GM21723 (cell line): ENCODE measurements around the gene MAN2A2.
A peak's percentile ranks its signal among the peaks of the same experiment; 100 is the strongest.
"Not testable (repeated sequence)": the region's sequence is repeated elsewhere in the genome, so short reads cannot be mapped to it uniquely, and the experiment has no call there.

Experiments used
- ATAC-seq: cut with Tn5 transposase; IDR thresholded peaks from one replicate; pipeline ENCODE4 v1.9.1; 2021; ENCODE audit warnings: mild to moderate bottlenecking, moderate library complexity; ENCODE audit not compliant: unreplicated experiment

Gene MAN2A2

DNA sequence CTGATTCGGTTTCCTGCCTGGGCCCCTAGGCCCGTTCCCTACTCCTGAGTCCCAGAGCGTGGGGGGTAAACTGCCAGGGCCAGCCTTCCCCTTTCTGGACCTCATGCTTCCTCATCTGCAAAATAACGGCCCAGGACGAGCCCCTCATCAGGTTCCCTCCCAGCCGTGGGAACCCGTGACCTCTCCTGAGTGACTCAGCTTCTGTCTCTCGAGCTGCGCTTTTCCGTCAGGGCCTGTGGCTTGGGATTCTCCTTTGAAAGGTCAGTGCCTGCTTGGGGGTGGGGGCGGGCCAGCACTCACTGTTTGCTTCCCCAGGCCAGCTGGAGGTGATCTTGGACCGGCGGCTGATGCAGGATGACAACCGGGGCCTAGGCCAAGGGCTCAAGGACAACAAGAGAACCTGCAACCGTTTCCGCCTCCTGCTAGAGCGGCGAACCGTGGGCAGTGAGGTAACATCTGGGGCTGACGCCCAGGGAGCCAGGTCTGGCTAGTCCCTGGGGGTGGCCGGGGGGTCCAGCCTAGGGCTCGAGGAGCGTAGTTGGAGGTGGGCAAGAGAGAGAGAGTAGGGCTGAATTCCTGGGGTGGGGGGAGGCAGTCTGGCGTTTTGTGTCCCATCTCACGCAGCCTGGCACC lies 12.8 kb downstream of the MAN2A2 start:
- ATAC-seq = no peak

DNA sequence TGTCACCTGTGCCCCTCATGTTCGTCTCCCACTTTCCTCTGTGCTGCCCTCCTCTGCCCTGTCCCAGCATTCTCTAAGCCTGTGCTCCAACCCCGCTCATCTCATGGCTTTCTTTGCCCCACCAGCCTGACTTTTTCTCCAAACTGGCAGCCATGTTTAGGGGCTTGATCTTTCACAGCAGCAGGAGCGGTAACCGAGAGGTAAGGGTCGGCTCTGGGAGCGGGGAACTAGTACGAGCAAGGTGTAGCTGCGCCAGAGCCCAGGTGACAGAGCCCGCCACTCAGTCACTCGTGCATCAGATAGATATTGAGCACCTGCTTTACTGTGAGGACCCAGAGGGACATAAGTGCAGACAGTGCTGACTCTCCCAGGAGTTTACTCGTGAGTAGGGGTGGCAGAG lies 13.4 kb downstream of the MAN2A2 start:
- ATAC-seq = no peak

DNA sequence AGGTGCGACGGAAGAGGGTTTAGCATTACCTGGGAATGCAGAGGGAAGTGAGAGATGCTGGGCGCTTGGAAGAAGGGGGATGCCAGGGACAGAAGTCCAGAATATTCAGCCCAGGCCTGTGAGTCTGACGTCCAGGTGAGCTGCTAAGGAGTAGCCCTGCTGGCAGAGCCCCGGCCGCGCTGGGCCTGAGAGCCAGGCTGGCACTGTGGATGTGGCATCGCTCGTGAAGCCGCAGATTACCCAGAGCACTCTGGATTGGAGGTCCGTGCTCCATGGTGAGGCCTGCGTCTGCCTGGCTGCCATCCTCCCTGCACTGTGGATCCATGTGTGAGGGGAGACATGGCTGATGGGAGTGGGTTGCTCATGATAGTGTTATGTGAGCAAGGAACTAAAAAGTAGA lies 14.5 kb downstream of the MAN2A2 start:
- ATAC-seq = no peak

DNA sequence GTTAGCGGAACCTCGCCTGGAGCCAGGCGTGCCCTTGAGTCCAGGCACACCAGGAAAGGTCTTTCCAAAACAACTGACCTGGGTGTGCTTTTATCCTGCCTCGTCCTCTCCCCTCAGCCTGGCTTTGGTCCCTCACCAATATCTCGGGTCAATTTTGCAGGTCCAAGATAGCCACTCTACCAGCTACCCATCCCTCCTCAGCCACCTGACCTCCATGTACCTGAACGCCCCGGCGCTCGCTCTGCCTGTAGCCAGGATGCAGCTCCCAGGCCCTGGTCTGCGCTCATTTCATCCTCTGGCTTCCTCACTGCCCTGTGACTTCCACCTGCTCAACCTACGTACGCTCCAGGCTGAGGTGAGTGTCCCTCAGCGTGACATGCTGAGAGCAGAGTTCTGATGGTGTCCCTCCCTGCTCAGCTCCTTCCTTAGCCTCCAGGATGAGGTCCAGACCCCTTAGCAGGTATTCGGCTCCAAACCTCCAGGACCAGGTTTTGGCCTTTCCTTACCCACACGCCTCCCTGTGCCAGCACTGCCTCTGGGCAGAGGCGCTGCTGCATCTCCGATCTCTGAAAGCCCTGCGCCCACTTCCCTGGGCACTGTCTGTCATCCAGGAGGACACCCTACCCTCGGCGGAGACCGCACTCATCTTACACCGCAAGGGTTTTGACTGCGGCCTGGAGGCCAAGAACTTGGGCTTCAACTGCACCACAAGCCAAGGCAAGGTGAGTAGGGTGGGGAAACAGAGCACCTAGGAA lies 15.1 kb downstream of the MAN2A2 start:
- ATAC-seq = no peak

DNA sequence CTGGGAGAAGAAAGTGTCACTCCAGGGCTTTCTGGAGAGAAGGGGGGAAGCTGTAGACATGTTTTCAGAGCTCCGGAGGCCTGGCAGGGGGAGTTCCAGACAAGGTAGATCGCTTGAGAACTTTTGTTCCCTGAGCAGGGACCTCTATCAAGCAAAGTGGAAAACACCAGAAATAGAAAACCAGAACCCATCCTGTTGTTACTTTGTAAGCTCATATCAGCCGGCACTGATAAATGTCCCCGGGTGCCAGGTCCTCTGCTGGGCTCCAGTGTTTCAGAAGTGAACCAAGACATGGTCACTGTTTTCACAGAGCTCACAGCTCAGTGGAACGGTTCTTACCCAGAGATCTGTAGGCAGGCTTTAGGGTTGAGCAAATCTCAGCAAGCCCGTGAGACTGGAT lies 15.7 kb downstream of the MAN2A2 start:
- ATAC-seq = no peak

DNA sequence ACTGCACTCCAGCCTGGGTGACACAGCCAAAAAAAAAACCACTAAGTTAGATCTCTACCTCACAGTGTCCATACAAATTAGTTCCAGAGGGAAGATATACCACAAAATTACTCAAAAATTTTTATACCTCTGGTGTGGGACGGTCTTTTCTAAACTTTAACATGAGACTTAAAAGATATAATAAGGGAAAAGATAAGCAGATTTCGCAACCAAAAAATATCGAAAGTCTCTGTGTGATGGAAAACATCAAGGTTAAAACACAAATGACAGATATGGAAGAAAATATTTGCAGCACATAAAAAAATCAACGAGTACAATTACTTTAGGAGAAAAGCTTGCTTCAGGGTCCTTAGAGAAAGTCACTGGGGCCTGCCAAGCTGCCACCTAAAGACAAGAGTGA lies 18.8 kb downstream of the MAN2A2 start:
- ATAC-seq = no peak

DNA sequence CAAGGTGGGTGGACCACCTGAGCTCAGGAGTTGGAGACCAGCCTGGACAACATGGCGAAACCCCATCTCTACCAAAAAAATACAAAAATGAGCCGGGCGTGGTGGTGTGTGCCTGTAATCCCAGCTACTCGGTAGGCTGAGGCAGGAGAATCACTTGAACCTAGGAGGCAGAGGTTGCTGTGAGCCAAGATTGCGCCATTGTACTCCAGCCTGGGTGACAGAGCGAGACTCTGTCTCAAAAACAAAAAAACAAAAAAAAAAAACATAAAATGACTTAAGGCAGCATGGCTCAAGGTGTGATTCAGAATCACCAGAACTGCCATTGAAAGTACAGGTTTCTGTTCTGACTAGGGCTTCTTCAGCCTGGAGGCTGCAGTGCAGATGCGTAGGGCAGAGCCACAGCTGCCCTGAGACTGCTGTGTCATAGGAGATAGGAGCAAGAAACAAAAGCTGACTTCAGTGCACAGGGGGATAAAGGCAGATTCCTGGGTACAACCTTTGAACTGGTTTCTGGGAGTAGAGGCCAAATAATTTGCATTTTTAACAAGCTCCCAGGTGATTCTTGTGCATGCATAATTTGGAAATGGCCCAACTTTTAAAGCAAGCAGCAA lies 19.7 kb downstream of the MAN2A2 start:
- ATAC-seq = peak; percentile 68

DNA sequence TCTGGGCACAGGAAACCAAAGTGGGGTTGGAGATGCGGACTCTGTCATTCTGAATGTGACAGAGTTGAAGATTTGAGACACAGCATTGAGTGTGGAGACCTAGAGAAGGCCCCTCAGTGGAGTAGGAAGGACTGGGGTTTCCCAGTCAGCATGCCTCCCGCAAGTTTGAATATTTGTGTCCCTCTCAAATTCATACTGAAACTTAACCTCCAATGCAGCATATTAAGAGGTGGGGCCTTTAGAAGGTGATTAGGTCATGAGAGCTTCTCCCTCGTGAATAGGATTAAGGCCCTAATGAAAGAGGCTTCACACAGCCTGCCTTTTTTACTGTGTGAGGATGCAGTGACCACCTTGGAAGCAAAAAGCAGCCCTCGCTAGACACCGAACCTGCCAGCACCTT lies 21.3 kb downstream of the MAN2A2 start:
- ATAC-seq = peak; percentile 71

DNA sequence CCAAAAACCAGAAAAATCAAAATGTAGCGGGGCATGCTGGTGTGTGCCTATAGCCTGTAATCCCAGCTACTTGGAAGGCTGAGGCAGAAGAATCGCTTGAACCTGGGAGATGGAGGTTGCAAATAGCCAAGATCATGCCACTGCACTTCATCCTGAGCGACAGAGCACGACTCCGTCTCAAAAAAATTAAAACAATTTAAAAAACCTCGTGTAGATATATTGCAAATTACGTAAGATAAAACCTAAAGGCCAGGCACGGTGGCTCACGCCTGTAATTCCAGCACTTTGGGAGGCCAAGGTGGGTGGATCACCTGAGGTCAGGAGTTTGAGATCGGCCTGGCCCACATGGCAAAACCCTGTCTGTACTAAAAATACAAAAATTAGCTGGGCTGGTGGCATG lies 23.7 kb downstream of the MAN2A2 start:
- not testable (repeated sequence) for ATAC-seq

DNA sequence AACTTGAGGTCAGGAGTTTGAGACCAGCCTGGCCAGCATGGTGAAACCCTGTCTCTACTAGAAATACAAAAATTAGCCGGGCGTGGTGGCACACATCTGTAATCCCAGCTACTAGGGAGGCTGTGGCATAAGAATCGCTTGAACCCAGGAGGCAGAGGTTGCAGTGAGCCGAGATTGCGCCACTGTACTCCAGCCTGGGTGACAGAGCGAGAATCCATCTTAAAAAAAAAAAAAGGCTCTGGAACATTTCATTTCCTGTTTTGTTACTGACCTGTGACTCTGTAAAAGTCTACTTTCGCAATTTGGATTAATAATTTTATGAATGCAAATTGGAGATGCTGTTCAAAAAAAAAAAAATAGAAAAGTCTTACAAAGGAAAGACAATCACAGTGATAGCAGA lies 25.0 kb downstream of the MAN2A2 start:
- ATAC-seq = not testable (repeated sequence)

DNA sequence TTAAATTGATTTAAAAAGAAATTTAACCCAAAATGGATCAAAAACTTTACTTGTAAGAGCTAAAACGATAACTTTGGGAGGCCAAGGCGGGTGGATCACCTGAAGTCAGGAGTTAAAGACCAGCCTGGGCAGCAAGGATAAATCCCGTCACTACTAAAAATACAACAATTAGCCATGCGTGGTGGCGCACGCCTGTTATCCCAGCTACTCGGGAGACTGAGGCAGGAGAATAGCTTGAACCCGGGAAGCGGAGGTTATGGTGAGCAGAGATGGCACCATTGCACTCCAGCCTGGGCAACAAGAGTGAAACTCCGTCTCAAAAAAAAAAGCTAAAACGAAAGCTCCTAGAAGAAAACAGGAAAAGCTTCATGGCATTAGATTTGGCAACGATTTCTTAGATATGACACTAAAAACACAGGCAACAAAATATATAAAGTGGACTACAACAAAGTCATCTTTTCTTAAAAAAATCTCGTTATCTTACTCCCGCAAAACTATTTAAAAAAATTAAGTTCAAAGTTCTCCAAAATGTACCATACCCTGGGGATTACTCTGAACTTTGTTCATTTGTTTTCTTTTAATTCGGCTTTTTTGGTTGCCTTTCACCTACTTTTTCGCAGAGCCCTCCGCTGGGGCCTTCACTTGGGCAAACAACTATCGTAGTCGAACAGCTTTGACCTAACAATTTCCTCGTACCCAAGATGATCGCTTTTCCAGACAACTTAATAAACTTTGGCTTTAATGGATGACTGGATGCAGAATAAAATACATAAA lies 26.3 kb downstream of the MAN2A2 start:
- no peak for ATAC-seq

DNA sequence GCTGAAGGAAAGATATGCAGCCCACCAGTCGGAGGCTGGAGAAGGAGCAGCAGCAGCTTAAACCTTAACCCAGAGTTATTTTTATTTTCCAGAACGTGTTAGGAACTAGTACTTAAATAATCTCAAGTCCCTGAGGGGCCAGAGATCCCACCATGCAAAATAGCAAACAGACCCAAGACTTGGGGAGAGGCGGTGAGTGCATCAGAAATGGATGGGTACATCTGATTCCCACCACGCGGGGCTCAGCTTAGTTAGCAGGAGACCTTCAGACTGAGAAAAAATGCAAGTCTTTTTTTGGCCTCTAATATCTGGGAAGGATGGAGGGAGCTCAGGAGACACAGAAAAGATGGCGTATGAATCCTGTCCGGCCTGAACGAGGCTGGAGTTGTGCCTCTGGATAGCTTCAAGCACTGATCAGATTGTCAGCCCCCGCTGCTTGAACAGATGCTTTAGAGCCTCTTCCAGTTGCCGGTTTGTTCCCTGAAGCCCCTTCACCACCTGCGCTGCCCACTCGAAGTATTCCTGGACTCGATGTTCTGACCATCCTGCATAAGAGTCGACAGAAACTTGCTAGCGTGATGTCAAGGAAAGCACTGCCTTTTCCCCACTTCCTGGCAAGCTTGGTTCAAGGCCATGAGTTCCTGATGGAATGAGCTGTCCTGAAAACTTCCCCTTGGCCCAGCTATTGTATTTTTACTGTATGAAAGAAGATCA lies 27.9 kb downstream of the MAN2A2 start:
- no peak for ATAC-seq

DNA sequence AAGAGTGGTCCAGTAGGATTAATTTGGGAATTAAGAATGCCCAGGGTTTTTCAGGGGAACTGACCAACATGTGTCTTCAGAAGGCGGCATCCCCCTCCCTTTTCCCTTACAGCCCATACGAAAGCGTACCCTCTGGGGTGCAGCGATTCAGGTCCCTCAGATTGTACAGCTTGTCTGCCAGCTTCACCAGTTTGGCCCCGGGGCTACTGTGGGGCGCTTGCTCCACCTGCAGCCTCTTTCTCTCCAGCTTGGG lies 28.4 kb downstream of the MAN2A2 start:
- ATAC-seq = no peak

DNA sequence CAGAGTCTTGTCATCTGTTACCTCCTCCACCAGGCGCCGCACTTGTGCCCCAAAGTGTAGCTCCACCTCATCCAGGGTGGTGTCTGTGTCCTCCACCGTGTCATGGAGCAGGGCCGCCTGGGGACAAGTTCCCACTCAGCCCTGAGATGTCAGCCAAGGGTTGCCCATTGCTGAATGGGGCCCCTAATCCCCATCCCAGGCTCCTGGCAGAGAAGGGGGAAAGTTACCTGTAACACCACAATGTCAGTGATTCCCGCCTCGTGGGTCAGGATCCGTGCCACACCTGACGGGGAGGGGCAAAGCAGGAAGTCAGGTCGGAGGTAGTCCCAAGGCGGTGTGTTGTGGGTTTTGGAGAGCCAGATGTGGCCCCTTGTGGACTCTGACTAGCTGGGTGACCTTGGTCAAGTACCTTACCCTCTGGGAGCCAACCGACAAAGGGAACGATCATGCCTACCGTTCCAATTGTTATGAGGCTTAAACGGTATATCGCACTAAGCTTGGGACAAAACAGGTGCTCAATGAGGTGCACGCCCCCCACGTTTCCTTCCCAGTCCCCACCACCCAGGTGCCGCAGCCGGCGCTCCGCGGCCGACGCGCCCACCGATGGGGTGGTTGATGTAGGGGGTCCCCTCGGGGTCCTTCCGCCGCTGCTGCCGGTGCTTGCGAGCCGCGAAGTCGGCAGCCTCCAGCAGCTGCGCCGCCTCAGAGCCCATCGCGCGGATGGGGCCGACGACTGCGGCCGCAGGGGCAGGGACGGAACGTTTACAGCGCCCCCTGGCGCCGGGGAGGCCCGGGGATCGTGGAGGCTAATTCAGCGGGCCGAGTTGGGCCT lies 28.9 kb downstream of the MAN2A2 start, which contains the start of gene HDDC3:
Gene HDDC3 (minus strand): TSS at position 722 of the 832 bp plus-strand sequence. CDS start 9 bp downstream, at position 713.
- peak; percentile 53 for ATAC-seq

DNA sequence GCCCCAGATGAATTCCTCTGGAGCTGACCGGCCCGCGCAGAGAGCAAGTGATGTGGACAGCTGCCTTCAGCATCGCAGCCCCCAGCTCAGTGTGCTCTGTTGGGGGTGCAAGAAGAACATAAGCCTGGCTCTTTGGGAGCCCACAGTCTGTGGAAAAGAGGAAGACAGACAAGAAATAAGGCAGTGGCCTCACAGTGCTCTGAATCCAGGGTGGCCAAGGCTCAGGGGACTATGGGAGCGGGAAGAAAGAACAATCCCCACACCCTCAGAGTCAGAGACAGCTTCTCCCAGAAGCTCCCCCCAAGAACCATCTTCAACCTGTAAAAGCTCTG lies 29.5 kb downstream of the MAN2A2 start:
- no peak for ATAC-seq

DNA sequence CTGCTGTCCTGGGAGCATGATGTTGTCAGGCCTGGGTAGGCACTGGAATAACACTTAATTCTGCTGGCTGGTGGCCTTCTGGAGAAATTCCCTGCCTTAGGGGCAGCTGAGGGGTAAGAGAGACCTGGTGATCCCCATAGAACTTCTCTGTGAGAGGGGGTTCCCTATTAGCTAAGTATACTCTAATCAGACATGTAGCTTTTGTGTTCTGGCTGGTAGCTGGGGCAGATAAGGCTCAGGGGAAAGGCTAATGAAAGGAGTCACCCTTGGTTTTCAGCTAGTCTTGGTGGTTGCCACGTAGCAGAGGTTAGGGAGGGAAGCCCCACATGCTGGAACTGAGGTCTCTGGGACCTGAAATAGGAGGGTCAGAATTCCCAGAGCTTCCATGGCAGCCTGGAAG lies 30.2 kb downstream of the MAN2A2 start:
- ATAC-seq = no peak

DNA sequence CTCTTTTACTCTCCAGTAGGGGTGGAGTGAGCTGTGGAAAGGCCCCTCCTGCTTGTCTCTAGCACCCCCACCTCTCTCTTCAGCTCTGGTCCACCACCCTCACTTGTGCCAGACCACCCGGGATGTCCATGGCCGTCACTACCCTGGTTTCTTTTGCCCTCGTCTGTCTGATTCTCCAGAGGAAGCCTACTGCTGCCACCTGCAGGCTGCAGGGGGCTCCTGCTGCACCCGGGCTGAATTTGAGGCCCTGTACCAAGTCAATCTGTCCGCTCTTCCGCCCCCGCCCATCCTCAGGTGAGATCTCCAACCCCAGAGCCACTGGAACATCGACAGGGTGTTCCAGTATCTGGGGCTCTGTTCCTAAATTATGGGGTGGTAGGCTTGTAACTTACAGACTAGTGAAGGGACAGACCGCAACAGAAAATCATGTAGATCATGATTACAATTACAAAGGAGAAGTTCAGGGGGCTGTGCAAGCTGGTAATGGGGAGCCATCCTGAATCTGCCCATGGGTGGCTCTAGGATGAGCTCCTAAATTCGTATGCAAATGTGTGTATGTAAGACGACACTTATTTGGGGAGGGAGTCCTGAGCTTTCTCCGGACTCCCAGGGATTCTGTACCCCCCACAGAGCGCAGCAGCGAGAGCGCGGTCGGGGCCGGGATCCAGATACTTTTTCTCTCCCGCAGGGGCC lies 31.3 kb downstream of the MAN2A2 start:
- peak; percentile 38 for ATAC-seq

DNA sequence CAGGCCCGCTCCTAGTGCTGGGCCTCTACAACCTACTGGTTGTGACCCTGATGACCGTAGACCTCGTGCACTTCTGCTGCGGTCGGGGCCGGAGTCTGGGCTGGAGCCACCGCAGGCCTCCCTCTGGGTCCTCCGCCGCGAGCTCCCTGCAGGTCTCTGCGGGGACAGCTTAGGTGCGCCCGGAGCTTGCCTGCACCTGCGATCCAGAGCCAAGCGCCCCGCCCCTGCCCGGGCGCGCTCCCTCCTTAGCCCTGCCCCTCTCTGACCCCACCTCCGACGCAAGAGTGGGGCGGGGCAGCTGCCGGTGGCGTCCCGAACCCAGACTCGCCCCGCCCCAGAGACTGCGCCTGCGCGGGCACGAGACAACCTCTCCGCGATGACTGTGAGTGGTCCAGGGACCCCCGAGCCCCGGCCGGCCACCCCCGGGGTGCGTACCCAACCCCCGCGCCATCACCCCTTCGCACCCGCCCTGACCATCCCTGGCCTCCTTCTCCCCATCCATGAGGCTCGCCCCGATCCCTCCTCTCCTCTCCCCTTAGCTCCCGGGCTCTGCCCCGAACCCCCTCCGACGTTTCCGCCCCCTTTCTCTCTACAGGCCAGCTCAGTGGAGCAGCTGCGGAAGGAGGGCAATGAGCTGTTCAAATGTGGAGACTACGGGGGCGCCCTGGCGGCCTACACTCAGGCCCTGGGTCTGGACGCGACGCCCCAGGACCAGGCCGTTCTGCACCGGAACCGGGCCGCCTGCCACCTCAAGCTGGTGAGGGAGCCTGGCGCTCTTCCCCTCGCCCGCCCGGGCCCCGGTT lies 32.0 kb downstream of the MAN2A2 start, which contains the start of gene UNC45A:
Gene UNC45A (plus strand): TSS at position 337 of the 803 bp plus-strand sequence. CDS start 40 bp downstream, at position 377.
- ATAC-seq = peak; percentile 61

DNA sequence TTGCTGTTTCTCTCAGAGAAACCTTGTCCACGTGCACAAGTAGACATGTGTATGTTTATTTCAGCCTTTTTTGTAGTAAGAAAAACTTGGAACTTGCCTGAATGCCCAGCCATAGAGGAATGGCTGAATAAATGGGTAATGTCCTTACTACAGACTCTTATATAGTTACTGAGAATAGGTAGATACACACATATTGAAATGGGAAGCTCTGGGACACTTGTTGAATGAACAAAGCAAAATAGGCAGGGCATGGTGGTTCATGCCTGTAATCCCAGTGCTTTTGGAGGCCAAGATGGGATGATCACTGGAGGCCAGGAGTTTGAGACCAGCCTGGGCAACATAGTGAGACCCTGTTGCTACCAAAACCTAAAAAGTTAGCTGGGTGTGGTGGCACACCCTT lies 33.7 kb downstream of the MAN2A2 start:
- ATAC-seq = no peak
